Peyer's patch (tissue), 4 donors: ENCODE measurements around the gene NME9.

Experiments
- POLR2A ChIP-seq, 2 donors: fragments of 450-650 bp; IDR thresholded peaks; one replicate each; pipeline ENCODE4 v1.5.1; 2017; ENCODE audit warnings: antibody characterized with exemption in 2 of 2, mild to moderate bottlenecking in 2 of 2, moderate library complexity in 2 of 2
- TF ChIP-seq, protein P1 (sequence below), 6 experiments: fragments of 450-650 bp in 4 of 6; fragments of 200-600 bp in 2 of 6; sonication (generic) in 1 of 6; IDR thresholded peaks; one replicate each; pipeline ENCODE4 v1.5.1; 2017 to 2019; ENCODE audit warnings: antibody characterized with exemption in 6 of 6, mild to moderate bottlenecking in 3 of 6, moderate library complexity in 1 of 6

GRCh38 chr3:138257986-138258385 is 71.7 kb downstream of the NME9 start:
- no peak for TF ChIP-seq POLR2A (IDR thresholded peaks at IDR 0.05)
- TF ChIP-seq, protein P1, sequence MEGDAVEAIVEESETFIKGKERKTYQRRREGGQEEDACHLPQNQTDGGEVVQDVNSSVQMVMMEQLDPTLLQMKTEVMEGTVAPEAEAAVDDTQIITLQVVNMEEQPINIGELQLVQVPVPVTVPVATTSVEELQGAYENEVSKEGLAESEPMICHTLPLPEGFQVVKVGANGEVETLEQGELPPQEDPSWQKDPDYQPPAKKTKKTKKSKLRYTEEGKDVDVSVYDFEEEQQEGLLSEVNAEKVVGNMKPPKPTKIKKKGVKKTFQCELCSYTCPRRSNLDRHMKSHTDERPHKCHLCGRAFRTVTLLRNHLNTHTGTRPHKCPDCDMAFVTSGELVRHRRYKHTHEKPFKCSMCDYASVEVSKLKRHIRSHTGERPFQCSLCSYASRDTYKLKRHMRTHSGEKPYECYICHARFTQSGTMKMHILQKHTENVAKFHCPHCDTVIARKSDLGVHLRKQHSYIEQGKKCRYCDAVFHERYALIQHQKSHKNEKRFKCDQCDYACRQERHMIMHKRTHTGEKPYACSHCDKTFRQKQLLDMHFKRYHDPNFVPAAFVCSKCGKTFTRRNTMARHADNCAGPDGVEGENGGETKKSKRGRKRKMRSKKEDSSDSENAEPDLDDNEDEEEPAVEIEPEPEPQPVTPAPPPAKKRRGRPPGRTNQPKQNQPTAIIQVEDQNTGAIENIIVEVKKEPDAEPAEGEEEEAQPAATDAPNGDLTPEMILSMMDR (IDR thresholded peaks at IDR 0.05) = no peak
